ENCODE measurements around the gene MSI2.

DNA sequence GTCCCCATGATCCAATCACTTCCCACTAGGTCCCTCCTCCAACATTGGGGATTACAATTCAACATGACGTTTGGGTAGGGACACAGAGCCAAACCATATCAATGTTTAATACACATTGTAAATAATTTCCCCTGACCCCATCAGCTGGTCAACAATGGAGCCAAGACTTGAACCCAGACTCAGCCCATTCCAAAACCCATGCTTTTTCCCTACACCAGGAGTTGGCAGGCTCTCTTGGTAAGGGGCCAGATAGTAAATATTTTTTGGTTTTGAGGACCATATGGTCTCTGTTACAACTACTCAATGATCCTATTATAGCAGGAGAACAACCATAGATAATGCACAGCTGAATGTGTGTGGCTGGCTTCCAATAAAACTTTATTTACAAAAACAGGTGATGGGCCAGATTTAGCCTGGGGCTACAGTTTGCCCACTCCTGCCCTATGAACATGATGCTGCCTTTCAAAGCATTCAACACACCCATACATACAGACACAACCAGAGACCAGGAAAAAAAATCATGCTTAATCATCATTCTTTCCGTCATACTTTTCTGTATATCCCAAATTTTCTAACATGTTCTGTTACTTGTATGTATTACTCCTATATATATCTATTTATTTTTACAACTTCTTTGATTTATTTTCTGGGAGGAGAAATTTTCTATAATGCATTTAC is 22.1 kb upstream of the MSI2 start:
- TF ChIP-seq POLR2A (IDR thresholded peaks at IDR 0.05; ENCODE audit: low read depth, low read length) (no peak), TAF1 (IDR thresholded peaks at IDR 0.05; ENCODE audit: borderline replicate concordance, low read depth, low read length) (no peak)
